Gastroesophageal sphincter (tissue), 3 donors: ENCODE measurements around the gene B9D1.

Experiments used
- CTCF ChIP-seq, 4 experiments: fragments of 200-600 bp in 2 of 4; fragments of 450-650 bp in 2 of 4; sonication (generic) in 1 of 4; IDR thresholded peaks; one replicate each; pipeline ENCODE4 v1.5.1; 2017 to 2019; ENCODE audit warnings: antibody characterized with exemption in 4 of 4, mild to moderate bottlenecking in 2 of 4, moderate library complexity in 2 of 4
- EP300 ChIP-seq: sonication (generic); formaldehyde crosslinking; IDR thresholded peaks from one replicate; pipeline ENCODE4 v1.6.1; 2017; ENCODE audit warnings: antibody characterized with exemption, mild to moderate bottlenecking

DNA sequence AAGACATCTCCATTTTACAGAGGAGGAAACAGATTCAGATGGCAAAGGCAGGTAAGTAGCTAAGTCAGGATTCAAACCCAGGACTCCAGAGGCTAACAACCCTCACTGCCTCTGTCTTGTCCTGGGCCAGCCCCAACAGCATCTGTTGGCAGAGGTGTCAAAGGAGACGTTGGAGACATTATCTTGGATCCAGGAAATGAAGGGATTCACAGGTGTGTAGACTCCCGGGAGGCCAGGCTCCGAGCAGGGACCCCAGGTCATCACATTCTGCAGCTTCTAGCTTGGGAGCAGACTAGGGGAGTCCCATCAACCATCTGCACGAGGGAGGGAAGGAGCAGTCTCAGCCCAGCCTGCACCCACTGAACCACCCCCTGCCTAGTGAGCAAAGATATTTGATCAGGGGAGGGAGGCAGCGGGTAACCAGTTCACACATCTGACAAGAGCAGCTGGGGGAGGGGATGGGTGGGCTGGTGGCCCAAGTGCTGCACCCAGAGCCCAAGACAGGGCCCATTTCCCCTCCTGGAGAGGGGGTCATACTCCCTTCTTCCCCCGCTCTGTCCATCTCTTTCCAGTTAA is 1.0 kb upstream of the B9D1 start:
- TF ChIP-seq CTCF (IDR thresholded peaks at IDR 0.05) = no peak
- no peak for TF ChIP-seq EP300
